ENCODE results near the gene FAT4.

The FAT4 gene

GRCh38 chr4:125316791-125317524, 2.2 kb downstream of the FAT4 start:
- DNase-seq, result peak; percentile 13

- DNase-seq, result peak; percentile 46
Measured at GRCh38 chr4:125317525-125317877, 2.7 kb downstream of the FAT4 start.

GRCh38 chr4:125319311-125319710, 4.6 kb downstream of the FAT4 start:
- no peak for DNase-seq

GRCh38 chr4:125321709-125322365, 7.1 kb downstream of the FAT4 start:
- peak; percentile 71 for DNase-seq

GRCh38 chr4:125322366-125322730, 7.6 kb downstream of the FAT4 start:
- DNase-seq, result peak; percentile 68

GRCh38 chr4:125323654-125324053, 8.9 kb downstream of the FAT4 start:
- peak; percentile 70 for DNase-seq

GRCh38 chr4:125325733-125326132, 11.0 kb downstream of the FAT4 start:
- DNase-seq, result no peak

- no peak for DNase-seq
Measured at GRCh38 chr4:125331116-125331515, 16.4 kb downstream of the FAT4 start.

- DNase-seq, result no peak
Measured at GRCh38 chr4:125334926-125335325, 20.2 kb downstream of the FAT4 start.

GRCh38 chr4:125338814-125339213, 24.1 kb downstream of the FAT4 start:
- DNase-seq, result no peak

- DNase-seq, result no peak
Measured at GRCh38 chr4:125344198-125344597, 29.4 kb downstream of the FAT4 start.

GRCh38 chr4:125346616-125347015, 31.9 kb downstream of the FAT4 start:
- DNase-seq, result no peak

GRCh38 chr4:125350470-125351135, 35.8 kb downstream of the FAT4 start:
- no peak for DNase-seq

- no peak for DNase-seq
Measured at GRCh38 chr4:125352521-125352920, 37.8 kb downstream of the FAT4 start.

GRCh38 chr4:125353131-125353530, 38.4 kb downstream of the FAT4 start:
- no peak for DNase-seq

GRCh38 chr4:125355791-125356190, 41.0 kb downstream of the FAT4 start:
- no peak for DNase-seq

- no peak for DNase-seq
Measured at GRCh38 chr4:125357675-125358074, 42.9 kb downstream of the FAT4 start.

GRCh38 chr4:125358453-125358852, 43.7 kb downstream of the FAT4 start:
- no peak for DNase-seq

GRCh38 chr4:125359363-125359762, 44.6 kb downstream of the FAT4 start:
- no peak for DNase-seq

- DNase-seq, result no peak
Measured at GRCh38 chr4:125359960-125360634, 45.3 kb downstream of the FAT4 start.

- DNase-seq, result no peak
Measured at GRCh38 chr4:125360727-125361126, 46.0 kb downstream of the FAT4 start.

Measured in fibroblast of upper back skin (primary cell).